PC-3 (cell line): Measurements from ENCODE around the gene HEATR9.

Experiments
- EZH2 ChIP-seq: fragments of 300-600 bp; sonication (generic); IDR thresholded peaks from one replicate; pipeline ENCODE4 v1.6.1; 2017; ENCODE audit warnings: antibody characterized with exemption, mild to moderate bottlenecking, low read length; ENCODE audit not compliant: unreplicated experiment
- TF ChIP-seq, protein P1 (sequence below): fragments of 300-600 bp; sonication (generic); conservative IDR thresholded peaks from 2 replicates; pipeline ENCODE4 v1.5.1; 2017; ENCODE audit warnings: antibody characterized with exemption, low read depth, mild to moderate bottlenecking, low read length

- TF ChIP-seq EZH2: no peak
- TF ChIP-seq, protein P1, sequence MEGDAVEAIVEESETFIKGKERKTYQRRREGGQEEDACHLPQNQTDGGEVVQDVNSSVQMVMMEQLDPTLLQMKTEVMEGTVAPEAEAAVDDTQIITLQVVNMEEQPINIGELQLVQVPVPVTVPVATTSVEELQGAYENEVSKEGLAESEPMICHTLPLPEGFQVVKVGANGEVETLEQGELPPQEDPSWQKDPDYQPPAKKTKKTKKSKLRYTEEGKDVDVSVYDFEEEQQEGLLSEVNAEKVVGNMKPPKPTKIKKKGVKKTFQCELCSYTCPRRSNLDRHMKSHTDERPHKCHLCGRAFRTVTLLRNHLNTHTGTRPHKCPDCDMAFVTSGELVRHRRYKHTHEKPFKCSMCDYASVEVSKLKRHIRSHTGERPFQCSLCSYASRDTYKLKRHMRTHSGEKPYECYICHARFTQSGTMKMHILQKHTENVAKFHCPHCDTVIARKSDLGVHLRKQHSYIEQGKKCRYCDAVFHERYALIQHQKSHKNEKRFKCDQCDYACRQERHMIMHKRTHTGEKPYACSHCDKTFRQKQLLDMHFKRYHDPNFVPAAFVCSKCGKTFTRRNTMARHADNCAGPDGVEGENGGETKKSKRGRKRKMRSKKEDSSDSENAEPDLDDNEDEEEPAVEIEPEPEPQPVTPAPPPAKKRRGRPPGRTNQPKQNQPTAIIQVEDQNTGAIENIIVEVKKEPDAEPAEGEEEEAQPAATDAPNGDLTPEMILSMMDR: no peak
Measured at GRCh38 chr17:35912339-35912912, 43.7 kb upstream of the HEATR9 start.
